Fibroblast of lung (primary cell): ENCODE measurements around the gene EEF1G. TPM values are rescaled to one million over a fixed set of nuclear protein-coding genes. Genes with fewer than 3 reads are reported as not detected.

ENCODE experiments used
- DNase-seq, 2 donors: peaks; one replicate each; pipeline versions ENCODE4 v3.0.0 to v3.0.0-alpha.2; 2010; ENCODE audit warnings: low read depth in 2 of 2
- H2AFZ ChIP-seq: 2 replicates; pipeline ENCODE4 v1.5.1; 2012; ENCODE audit warnings: low read length, control low read depth, inconsistent platforms
- H3K27ac ChIP-seq: 2 replicates; pipeline ENCODE4 v1.5.1; 2011; ENCODE audit warnings: low read length, control low read depth; ENCODE audit not compliant: insufficient read depth
- H3K27me3 ChIP-seq: 2 replicates; pipeline ENCODE4 v1.5.1; 2011; ENCODE audit warnings: mild to moderate bottlenecking, low read length; ENCODE audit not compliant: control insufficient read depth, insufficient read depth
- H3K36me3 ChIP-seq: 2 replicates; pipeline ENCODE4 v1.5.1; 2011; ENCODE audit warnings: low read length; ENCODE audit not compliant: control insufficient read depth, insufficient read depth
- H3K4me1 ChIP-seq: 2 replicates; pipeline ENCODE4 v1.5.1; 2011; ENCODE audit warnings: low read length; ENCODE audit not compliant: control insufficient read depth, insufficient read depth; ENCODE audit errors: extremely low read depth
- H3K4me2 ChIP-seq: 2 replicates; pipeline ENCODE4 v1.5.1; 2011; ENCODE audit warnings: low read length, control low read depth; ENCODE audit not compliant: insufficient read depth; ENCODE audit errors: extremely low read depth
- H3K4me3 ChIP-seq, 4 experiments: fragments of 200-600 bp in 1 of 4; sonication (generic) in 1 of 4; replicated peaks in 1 of 4; 2 replicates each; pipeline ENCODE4 v1.5.1; 2011 to 2016; ENCODE audit warnings: low read length in 4 of 4, low read depth in 3 of 4, mild to moderate bottlenecking in 3 of 4, control low read depth in 2 of 4, inconsistent platforms in 1 of 4, mixed read lengths in 1 of 4; ENCODE audit not compliant: insufficient read depth in 1 of 4; ENCODE audit errors: control extremely low read depth in 1 of 4
- H3K79me2 ChIP-seq: 2 replicates; pipeline ENCODE4 v1.5.1; 2012; ENCODE audit warnings: mild to moderate bottlenecking, low read length, inconsistent platforms; ENCODE audit not compliant: control insufficient read depth, insufficient read depth
- H3K9ac ChIP-seq: 2 replicates; pipeline ENCODE4 v1.5.1; 2011; ENCODE audit warnings: mild to moderate bottlenecking, low read length, control low read depth; ENCODE audit not compliant: insufficient read depth
- H3K9me3 ChIP-seq: 2 replicates; pipeline ENCODE4 v1.5.1; 2012; ENCODE audit warnings: low read depth, low read length; ENCODE audit not compliant: control insufficient read depth, insufficient read depth
- H4K20me1 ChIP-seq: 2 replicates; pipeline ENCODE4 v1.5.1; 2011; ENCODE audit warnings: low read length; ENCODE audit not compliant: control insufficient read depth, insufficient read depth; ENCODE audit errors: extremely low read depth
- EZH2 ChIP-seq: IDR thresholded peaks from 2 replicates; pipeline ENCODE4 v1.5.1; 2012; ENCODE audit warnings: low read length, control low read depth, mild to moderate bottlenecking; ENCODE audit errors: missing control alignments
- polyA minus RNA-seq: library from RNA; depleted of rRNA, polyadenylated mRNA; stranded (reverse); fragments of >200 nt; gene quantifications from 2 replicates; pipeline ENCODE4 v1.2.3, GENCODE V29; 2011; ENCODE audit warnings: low replicate concordance
- polyA plus RNA-seq, 2 donors: library from polyadenylated mRNA; depleted of rRNA in 1 of 2; stranded (reverse) in 1 of 2; unstranded in 1 of 2; fragments of >200 nt; gene quantifications; 2 replicates each; pipeline ENCODE4 v1.2.1, GENCODE V29; 2011 to 2012; ENCODE audit warnings: missing spikeins in 1 of 2
- total RNA-seq: library from RNA; depleted of rRNA; stranded (reverse); fragments of >200 nt; gene quantifications from 2 replicates; pipeline ENCODE4 v1.2.1, GENCODE V29; 2014
- TF ChIP-seq, protein P1 (sequence below), 2 donors: IDR thresholded peaks in 1 of 2; conservative IDR thresholded peaks in 1 of 2; 1 replicate in 1 of 2; 2 replicates in 1 of 2; pipeline ENCODE4 v1.5.1; 2011 to 2012; ENCODE audit warnings: low read length in 2 of 2, control low read depth in 1 of 2, inconsistent platforms in 1 of 2, low read depth in 1 of 2, mild to moderate bottlenecking in 1 of 2

EEF1G gene, protein sequence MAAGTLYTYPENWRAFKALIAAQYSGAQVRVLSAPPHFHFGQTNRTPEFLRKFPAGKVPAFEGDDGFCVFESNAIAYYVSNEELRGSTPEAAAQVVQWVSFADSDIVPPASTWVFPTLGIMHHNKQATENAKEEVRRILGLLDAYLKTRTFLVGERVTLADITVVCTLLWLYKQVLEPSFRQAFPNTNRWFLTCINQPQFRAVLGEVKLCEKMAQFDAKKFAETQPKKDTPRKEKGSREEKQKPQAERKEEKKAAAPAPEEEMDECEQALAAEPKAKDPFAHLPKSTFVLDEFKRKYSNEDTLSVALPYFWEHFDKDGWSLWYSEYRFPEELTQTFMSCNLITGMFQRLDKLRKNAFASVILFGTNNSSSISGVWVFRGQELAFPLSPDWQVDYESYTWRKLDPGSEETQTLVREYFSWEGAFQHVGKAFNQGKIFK
- total RNA-seq: 1,405 and 1,825 TPM in 2 replicates
- 1,308 and 1,333 TPM in 2 replicates for polyA plus RNA-seq
- 1,642 and 1,675 TPM in 2 replicates for polyA plus RNA-seq (2012)
- 2,187 and 2,476 TPM in 2 replicates for polyA minus RNA-seq

DNA sequence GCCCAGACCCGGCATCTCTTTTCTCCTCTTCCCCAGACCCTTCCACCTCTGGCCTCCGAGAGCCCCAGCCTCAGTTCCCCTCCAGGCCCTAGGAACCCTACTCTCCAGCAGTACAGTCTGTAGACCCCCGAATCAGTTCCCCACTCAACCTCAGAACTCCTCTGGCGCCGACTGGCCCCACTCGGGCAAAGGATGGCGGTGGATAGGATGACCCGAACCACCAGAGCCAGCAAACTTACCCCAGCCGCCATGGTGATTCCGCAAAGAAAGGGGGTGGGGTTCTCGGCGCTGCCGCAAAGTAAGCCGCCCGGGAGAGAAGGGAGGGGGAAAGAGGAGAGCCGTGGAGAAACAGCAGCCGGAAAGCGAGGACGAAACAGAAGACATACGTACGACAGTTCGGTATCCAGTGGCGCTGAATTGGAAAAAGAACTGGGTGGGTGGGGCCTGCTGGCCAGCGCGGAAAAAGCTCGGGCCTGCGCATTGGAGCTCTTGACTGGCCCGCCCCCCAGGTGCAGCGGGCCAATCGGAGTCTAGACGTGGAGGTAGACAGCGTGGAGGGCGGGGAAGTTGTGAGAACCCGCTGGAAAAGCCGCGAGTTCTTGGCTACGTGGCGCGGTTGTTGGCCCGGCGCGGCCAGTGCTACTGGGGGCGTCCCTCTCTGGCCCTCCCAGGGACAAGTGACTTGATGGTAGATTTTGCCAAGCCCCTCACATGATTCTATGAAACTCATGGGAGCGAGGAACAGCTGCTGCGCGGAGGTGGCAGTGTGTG is at the start of gene EEF1G:
TSS of gene EEF1G (minus strand) at position 300 of the 771 bp plus-strand sequence. CDS start at position 251, 49 bp downstream.
- Histone ChIP-seq H3K4me3 (peak within 1 kb of the TSS; percentile 96 to 99 (median 99)), H2AFZ (peak within 1 kb of the TSS; percentile 71), H3K36me3 (peaks cover 12% of the 10 kb centered on the region), H3K4me2 (peak within 1 kb of the TSS; percentile 97), H3K9ac (peak within 1 kb of the TSS; percentile 92), H3K27me3 (no peaks in the 10 kb centered on the region), H3K27ac (peak within 1 kb of the TSS; percentile 88), H3K4me1 (peaks cover 13% of the 10 kb centered on the region), H3K9me3 (no peaks in the 10 kb centered on the region), H3K79me2 (peaks cover 60% of the 10 kb centered on the region), H4K20me1 (no peaks in the 10 kb centered on the region)
- DNase-seq: peak; percentile 100
- TF ChIP-seq, protein P1, sequence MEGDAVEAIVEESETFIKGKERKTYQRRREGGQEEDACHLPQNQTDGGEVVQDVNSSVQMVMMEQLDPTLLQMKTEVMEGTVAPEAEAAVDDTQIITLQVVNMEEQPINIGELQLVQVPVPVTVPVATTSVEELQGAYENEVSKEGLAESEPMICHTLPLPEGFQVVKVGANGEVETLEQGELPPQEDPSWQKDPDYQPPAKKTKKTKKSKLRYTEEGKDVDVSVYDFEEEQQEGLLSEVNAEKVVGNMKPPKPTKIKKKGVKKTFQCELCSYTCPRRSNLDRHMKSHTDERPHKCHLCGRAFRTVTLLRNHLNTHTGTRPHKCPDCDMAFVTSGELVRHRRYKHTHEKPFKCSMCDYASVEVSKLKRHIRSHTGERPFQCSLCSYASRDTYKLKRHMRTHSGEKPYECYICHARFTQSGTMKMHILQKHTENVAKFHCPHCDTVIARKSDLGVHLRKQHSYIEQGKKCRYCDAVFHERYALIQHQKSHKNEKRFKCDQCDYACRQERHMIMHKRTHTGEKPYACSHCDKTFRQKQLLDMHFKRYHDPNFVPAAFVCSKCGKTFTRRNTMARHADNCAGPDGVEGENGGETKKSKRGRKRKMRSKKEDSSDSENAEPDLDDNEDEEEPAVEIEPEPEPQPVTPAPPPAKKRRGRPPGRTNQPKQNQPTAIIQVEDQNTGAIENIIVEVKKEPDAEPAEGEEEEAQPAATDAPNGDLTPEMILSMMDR (conservative IDR thresholded peaks at IDR 0.05 in 1 of 2, IDR thresholded peaks at IDR 0.05 in 1 of 2; ENCODE audit: low read depth in 1 of 2, low read length in 2 of 2): no peak

DNA sequence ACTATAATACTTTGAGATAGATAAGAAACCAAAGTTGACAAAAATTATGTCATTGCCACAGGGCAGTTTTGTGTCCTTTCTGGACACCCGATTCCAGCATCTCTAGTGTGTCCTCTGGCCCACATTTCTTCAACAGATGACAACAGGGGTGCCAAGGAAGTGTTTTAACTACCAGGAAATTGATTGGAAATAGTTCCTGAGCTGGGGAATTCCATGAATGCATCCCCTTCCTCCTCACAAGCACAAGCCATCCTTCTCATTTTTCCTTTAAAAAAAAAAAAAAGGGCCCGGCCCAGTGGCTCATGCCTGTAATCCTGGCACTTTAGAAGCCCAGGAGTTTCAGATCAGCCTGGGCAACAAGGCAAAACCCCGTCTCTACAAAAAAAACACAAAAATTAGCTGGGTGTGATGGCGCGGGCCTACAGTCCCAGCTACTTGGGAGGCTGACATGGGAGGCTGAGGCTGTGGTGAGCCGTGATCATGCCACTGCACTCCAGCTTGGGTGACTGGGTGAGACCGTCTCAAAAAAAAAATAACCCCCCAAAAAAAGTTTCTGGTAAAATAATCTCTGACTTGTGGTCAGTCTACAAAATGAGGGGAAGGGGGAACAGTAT is 48.9 kb upstream of the EEF1G start:
- peak overlapping the region; percentile 70 for H3K27ac ChIP-seq
- no peaks in the 10 kb centered on the region for H4K20me1 ChIP-seq
- H3K9ac ChIP-seq: no peak overlapping the region
- peak overlapping the region in 2 of 4 experiments; percentile 37 to 84 for H3K4me3 ChIP-seq
- no peaks in the 10 kb centered on the region for H3K27me3 ChIP-seq
- no peak overlapping the region for H2AFZ ChIP-seq
- H3K36me3 ChIP-seq: peaks cover 5% of the 10 kb centered on the region
- H3K9me3 ChIP-seq: no peaks in the 10 kb centered on the region
- H3K4me1 ChIP-seq: peaks cover 4% of the 10 kb centered on the region
- DNase-seq: no peak
- TF ChIP-seq, protein P1 (conservative IDR thresholded peaks at IDR 0.05 in 1 of 2, IDR thresholded peaks at IDR 0.05 in 1 of 2; ENCODE audit: low read depth in 1 of 2, low read length in 2 of 2): no peak
- TF ChIP-seq EZH2: no peak
- peaks cover 4% of the 10 kb centered on the region for H3K79me2 ChIP-seq
- H3K4me2 ChIP-seq: peak overlapping the region; percentile 36
